Spleen (tissue), 11 donors: Measurements from ENCODE around the gene MRE11. TPM values are rescaled to one million over a fixed set of nuclear protein-coding genes. Genes with fewer than 3 reads are reported as not detected.

Experiments
- DNase-seq: peaks from one replicate; pipeline ENCODE4 v3.0.0-alpha.2; 2020
- H3K27ac ChIP-seq, 8 donors: fragments of 200-600 bp; sonication (generic) in 7 of 8; 1 replicate in 4 of 8; 2 replicates in 4 of 8; pipeline versions ENCODE4 v1.5.0 to v1.8.0; 2016 to 2021; ENCODE audit warnings: inconsistent platforms in 4 of 8, mild to moderate bottlenecking in 4 of 8, moderate library complexity in 1 of 8
- H3K27me3 ChIP-seq, 7 donors: fragments of 200-600 bp; sonication (generic) in 6 of 7; replicated peaks in 1 of 7; 1 replicate in 4 of 7; 2 replicates in 3 of 7; pipeline versions ENCODE4 v1.5.0 to v1.8.0; 2016 to 2021; ENCODE audit warnings: inconsistent platforms in 3 of 7, mild to moderate bottlenecking in 1 of 7
- H3K36me3 ChIP-seq, 6 donors: fragments of 200-600 bp; sonication (generic) in 5 of 6; 1 replicate in 4 of 6; 2 replicates in 2 of 6; pipeline versions ENCODE4 v1.5.0 to v1.8.0; 2016 to 2021; ENCODE audit warnings: inconsistent platforms in 2 of 6
- H3K4me1 ChIP-seq, 6 donors: fragments of 200-600 bp; sonication (generic) in 5 of 6; 1 replicate in 3 of 6; 2 replicates in 3 of 6; pipeline versions ENCODE4 v1.5.0 to v1.8.0; 2016 to 2021; ENCODE audit warnings: inconsistent platforms in 3 of 6
- H3K4me3 ChIP-seq, 8 donors: fragments of 200-600 bp; sonication (generic) in 7 of 8; 1 replicate in 4 of 8; 2 replicates in 4 of 8; pipeline versions ENCODE4 v1.5.0 to v1.8.0; 2016 to 2021; ENCODE audit warnings: inconsistent platforms in 4 of 8, mild to moderate bottlenecking in 4 of 8, moderate library complexity in 2 of 8
- H3K9me3 ChIP-seq, 8 donors: fragments of 200-600 bp; sonication (generic) in 7 of 8; 1 replicate in 4 of 8; 2 replicates in 4 of 8; pipeline versions ENCODE4 v1.5.0 to v1.8.0; 2016 to 2021; ENCODE audit warnings: inconsistent platforms in 4 of 8
- POLR2A ChIP-seq, 3 donors: fragments of 450-650 bp; IDR thresholded peaks; one replicate each; pipeline ENCODE4 v1.5.1; 2017; ENCODE audit warnings: antibody characterized with exemption in 3 of 3, mild to moderate bottlenecking in 1 of 3
- POLR2AphosphoS5 ChIP-seq, 3 donors: sonication (generic); formaldehyde crosslinking; IDR thresholded peaks; one replicate each; pipeline ENCODE4 v1.5.1; 2017; ENCODE audit warnings: antibody characterized with exemption in 3 of 3
- WGBS, 5 donors: extraction: QIAGEN DNeasy Blood & Tissue Kit in 3 of 5; methylation state at CpG; one replicate each; pipeline versions ENCODE4 v1.1.5 to v1.1.7; 2013 to 2018; 5-methylcytosine and 5-hydroxymethylcytosine counted together
- intact Hi-C: fragments of 100-400 bp; cut with DNase I; formaldehyde crosslinking; loops from one replicate; pipeline ENCODE4 v1.15.0; 2023; ENCODE audit warnings: low total_unique reads
- polyA plus RNA-seq, 3 donors: library from polyadenylated mRNA; stranded (reverse); fragments of 200-250 nt; gene quantifications; one replicate each; pipeline ENCODE4 v1.2.1, GENCODE V29; 2013
- total RNA-seq, 7 donors: library from RNA; depleted of rRNA in 3 of 7; stranded (reverse); fragments of >200 nt in 3 of 7; fragmentation: NEBNext Ultra II Directional in 4 of 7; extraction: Animal tissue kit (Norgen Biotek cat#: 25700) in 4 of 7; gene quantifications; one replicate each; pipeline versions ENCODE4 v1.1.0 to v1.2.1, GENCODE V29; 2016 to 2021
- TF ChIP-seq, protein P1 (sequence below), 11 experiments: fragments of 200-600 bp in 7 of 11; fragments of 450-650 bp in 4 of 11; sonication (generic) in 4 of 11; IDR thresholded peaks in 8 of 11; conservative IDR thresholded peaks in 3 of 11; 1 replicate in 7 of 11; 2 replicates in 4 of 11; pipeline versions ENCODE4 v1.4.0 to v1.8.0; 2016 to 2021; ENCODE audit warnings: antibody characterized with exemption in 11 of 11, inconsistent platforms in 4 of 11, mild to moderate bottlenecking in 1 of 11
- donor health status: healthy with polysubstance abuse.
- donor health status: DM: no; HTN: no; CAD: no; lungs with moderate emphysema.
- donor health status: DM: no; HTN: no; CAD: no.
- donor health status: Bipolar disorder and iron deficiency.
- donor health status: healthy.
- donor health status: DM: no; HTN: no; CAD: no.
- donor health status: DM: yes; HTN: yes; CAD: no.

MRE11 gene
- total and polyA plus RNA-seq, 10 donors = 5.3 to 36.2 (median 23.9) TPM

DNA sequence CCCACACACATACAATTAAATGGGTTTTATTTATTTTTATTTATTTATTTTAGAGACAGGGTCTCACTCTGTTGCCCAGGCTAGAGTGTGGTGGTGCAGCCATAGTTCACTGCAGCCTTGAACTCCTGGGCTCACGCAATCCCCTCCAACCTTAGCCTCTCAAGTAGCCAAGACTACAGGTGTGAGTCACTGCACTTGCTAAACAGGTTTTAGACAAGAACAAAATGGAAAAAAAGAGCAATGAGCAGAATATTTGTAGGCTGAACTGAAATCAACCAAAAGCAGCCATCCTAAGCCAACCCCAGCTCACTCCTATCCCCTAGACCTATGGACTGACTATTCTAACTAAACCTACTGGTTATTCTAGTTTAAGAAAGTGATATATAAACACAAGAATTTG is 37.8 kb downstream of the MRE11 start:
- no peak overlapping the region for H3K27ac ChIP-seq
- intact Hi-C loops = no loop called here
- DNase-seq = no peak
- peaks cover 0 to 6% (median 0%) of the 10 kb centered on the region in 8 donors for H3K9me3 ChIP-seq
- H3K4me1 ChIP-seq = no peaks in the 10 kb centered on the region
- no peaks in the 10 kb centered on the region for H3K27me3 ChIP-seq
- WGBS, 5 donors = 93 to 100% (median 98%) methylated on average over 1 of the region's 1 CpG
- no peak overlapping the region for H3K4me3 ChIP-seq
- TF ChIP-seq POLR2AphosphoS5 (IDR thresholded peaks at IDR 0.05) (no peak), POLR2A (IDR thresholded peaks at IDR 0.05) (no peak)
- TF ChIP-seq, protein P1, sequence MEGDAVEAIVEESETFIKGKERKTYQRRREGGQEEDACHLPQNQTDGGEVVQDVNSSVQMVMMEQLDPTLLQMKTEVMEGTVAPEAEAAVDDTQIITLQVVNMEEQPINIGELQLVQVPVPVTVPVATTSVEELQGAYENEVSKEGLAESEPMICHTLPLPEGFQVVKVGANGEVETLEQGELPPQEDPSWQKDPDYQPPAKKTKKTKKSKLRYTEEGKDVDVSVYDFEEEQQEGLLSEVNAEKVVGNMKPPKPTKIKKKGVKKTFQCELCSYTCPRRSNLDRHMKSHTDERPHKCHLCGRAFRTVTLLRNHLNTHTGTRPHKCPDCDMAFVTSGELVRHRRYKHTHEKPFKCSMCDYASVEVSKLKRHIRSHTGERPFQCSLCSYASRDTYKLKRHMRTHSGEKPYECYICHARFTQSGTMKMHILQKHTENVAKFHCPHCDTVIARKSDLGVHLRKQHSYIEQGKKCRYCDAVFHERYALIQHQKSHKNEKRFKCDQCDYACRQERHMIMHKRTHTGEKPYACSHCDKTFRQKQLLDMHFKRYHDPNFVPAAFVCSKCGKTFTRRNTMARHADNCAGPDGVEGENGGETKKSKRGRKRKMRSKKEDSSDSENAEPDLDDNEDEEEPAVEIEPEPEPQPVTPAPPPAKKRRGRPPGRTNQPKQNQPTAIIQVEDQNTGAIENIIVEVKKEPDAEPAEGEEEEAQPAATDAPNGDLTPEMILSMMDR (IDR thresholded peaks at IDR 0.05 in 8 of 11, conservative IDR thresholded peaks at IDR 0.05 in 3 of 11) = no peak
- peaks cover 0 to 90% (median 35%) of the 10 kb centered on the region in 6 donors for H3K36me3 ChIP-seq

DNA sequence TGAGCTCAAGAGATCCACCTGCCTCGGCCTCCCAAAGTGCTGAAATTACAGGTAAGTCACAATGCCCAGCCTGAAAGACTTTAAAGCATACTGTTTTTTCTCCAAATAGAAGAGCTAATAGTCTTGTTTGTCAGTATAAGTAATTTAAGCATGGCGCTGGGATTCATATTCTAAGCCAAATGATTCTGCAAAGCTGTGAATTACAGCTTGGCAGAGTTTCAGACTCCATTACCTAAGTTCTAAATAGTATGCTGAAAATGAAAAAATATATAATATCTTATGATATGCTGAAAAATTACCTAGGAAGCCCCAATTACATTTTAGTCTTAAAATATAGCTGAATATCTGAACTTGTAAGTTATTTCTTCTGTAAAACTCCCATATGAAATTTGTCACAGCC is 39.3 kb downstream of the MRE11 start:
- H3K27ac ChIP-seq = no peak overlapping the region
- no peaks in the 10 kb centered on the region for H3K27me3 ChIP-seq
- intact Hi-C loops = no loop called here
- peaks cover 0 to 6% (median 0%) of the 10 kb centered on the region in 8 donors for H3K9me3 ChIP-seq
- no peak overlapping the region for H3K4me3 ChIP-seq
- H3K4me1 ChIP-seq = no peaks in the 10 kb centered on the region
- peaks cover 0 to 87% (median 22%) of the 10 kb centered on the region in 6 donors for H3K36me3 ChIP-seq
- 97 to 100% (median 98%) methylated on average over 2 of the region's 2 CpGs for WGBS, 5 donors
- DNase-seq = no peak
- TF ChIP-seq POLR2AphosphoS5 (IDR thresholded peaks at IDR 0.05) (no peak), POLR2A (IDR thresholded peaks at IDR 0.05) (no peak)
- TF ChIP-seq, protein P1 (IDR thresholded peaks at IDR 0.05 in 8 of 11, conservative IDR thresholded peaks at IDR 0.05 in 3 of 11) = no peak

DNA sequence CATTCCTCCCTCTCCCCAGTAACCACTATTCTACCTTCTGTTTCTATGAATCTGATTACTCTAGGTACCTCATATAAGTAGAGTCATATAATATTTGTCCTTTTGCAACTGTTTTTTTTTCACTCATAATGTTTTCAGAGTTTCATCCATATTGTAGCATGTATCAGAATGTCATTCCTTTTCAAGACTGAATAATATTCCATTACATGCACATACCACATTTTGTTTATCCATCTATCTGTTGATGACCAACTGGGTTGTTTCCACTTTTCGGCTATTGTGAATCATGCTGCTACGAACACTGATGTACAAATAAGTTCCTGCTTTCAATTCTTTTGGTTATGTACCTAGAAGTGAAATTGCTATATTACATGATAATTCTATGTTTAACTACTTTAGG is 40.7 kb downstream of the MRE11 start:
- Histone ChIP-seq H3K4me1 (no peaks in the 10 kb centered on the region), H3K9me3 (peaks cover 0 to 6% (median 0%) of the 10 kb centered on the region in 8 donors), H3K27ac (no peak overlapping the region), H3K36me3 (peaks cover 0 to 86% (median 18%) of the 10 kb centered on the region in 6 donors), H3K27me3 (no peaks in the 10 kb centered on the region), H3K4me3 (no peak overlapping the region)
- no peak for DNase-seq
- intact Hi-C loops = no loop called here
- TF ChIP-seq, protein P1 (IDR thresholded peaks at IDR 0.05 in 8 of 11, conservative IDR thresholded peaks at IDR 0.05 in 3 of 11) = no peak
- TF ChIP-seq POLR2AphosphoS5 (IDR thresholded peaks at IDR 0.05) (no peak), POLR2A (IDR thresholded peaks at IDR 0.05) (no peak)
- 92 to 97% (median 93%) methylated on average over 2 of the region's 2 CpGs for WGBS, 5 donors

DNA sequence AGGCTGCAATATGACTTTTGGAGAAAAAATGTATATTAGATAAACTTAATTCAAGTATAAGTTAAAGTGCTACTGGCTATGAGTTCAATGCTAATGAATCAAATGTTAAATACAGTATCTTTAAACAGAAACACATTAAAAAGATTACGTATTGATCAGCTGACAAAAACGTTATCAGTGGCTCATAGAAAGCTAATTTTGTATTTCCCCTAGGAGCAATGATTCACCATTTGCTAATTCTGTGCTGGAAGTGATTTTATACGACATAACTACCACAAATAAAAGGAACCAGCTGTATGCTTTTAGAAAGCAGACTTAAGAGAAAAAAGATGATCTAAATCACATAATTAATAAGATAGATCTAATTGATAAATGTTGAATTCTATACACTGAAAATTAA is 43.6 kb downstream of the MRE11 start:
- DNase-seq = no peak
- intact Hi-C loops = no loop called here
- H3K36me3 ChIP-seq = peaks cover under 1 to 86% (median 25%) of the 10 kb centered on the region in 6 donors
- peaks cover 0 to 6% (median 0%) of the 10 kb centered on the region in 8 donors for H3K9me3 ChIP-seq
- no peaks in the 10 kb centered on the region for H3K27me3 ChIP-seq
- TF ChIP-seq, protein P1 (IDR thresholded peaks at IDR 0.05 in 8 of 11, conservative IDR thresholded peaks at IDR 0.05 in 3 of 11) = no peak
- TF ChIP-seq POLR2AphosphoS5 (IDR thresholded peaks at IDR 0.05) = no peak
- TF ChIP-seq POLR2A (IDR thresholded peaks at IDR 0.05) = no peak
- H3K4me1 ChIP-seq = no peaks in the 10 kb centered on the region
- H3K27ac ChIP-seq = no peak overlapping the region
- 77 to 92% (median 83%) methylated on average over 3 of the region's 3 CpGs for WGBS, 5 donors
- no peak overlapping the region for H3K4me3 ChIP-seq
